ENCODE data around the gene ARID3C. TPM values are rescaled to one million over a fixed set of nuclear protein-coding genes. Genes with fewer than 3 reads are reported as not detected.

Gene ARID3C
- total RNA-seq, 4 donors from 2014 or later = not detected

DNA sequence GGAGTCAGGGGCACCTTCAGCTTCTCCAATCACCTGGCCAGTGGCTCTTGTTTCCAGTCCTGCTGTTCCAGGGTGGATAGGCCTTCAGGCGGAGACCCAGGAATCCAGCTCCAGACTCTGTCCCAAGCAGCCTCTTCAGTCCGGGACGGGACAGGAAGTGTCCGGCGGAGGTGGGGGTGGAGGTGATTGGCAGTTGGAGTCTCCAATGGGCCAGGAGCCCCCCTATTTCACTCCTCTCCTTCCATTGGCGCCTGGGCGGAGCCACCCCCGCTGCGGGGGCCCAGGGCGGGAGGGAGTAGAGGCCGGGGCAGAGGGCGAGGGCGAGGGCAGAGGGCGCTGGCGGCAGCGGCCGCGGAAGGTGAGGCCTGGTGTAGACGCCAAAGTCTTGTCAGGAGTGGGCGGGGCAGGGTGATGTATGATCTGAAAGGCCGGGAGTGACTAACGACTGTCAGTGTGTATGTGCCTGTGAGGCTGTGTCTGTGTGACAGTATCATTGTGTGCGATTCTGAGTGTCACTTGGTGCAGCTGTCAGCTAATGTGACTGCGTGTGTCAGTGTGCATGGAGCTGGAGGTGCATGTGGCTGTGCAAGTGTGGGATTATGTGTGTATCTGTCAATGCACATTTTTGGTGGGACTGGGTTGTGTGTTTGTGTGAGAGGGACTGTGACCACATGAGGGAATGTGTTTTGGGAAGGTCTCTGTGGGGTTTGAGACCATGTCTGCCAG is 23.2 kb upstream of the ARID3C start, which contains the start of gene IL11RA:
IL11RA (plus strand) TSS at position 310 of the 726 bp plus-strand sequence. CDS start 3,033 bp downstream, outside the sequence.
- TF ChIP-seq, protein P1, sequence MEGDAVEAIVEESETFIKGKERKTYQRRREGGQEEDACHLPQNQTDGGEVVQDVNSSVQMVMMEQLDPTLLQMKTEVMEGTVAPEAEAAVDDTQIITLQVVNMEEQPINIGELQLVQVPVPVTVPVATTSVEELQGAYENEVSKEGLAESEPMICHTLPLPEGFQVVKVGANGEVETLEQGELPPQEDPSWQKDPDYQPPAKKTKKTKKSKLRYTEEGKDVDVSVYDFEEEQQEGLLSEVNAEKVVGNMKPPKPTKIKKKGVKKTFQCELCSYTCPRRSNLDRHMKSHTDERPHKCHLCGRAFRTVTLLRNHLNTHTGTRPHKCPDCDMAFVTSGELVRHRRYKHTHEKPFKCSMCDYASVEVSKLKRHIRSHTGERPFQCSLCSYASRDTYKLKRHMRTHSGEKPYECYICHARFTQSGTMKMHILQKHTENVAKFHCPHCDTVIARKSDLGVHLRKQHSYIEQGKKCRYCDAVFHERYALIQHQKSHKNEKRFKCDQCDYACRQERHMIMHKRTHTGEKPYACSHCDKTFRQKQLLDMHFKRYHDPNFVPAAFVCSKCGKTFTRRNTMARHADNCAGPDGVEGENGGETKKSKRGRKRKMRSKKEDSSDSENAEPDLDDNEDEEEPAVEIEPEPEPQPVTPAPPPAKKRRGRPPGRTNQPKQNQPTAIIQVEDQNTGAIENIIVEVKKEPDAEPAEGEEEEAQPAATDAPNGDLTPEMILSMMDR (IDR thresholded peaks at IDR 0.05; ENCODE audit: low read depth) = no peak

DNA sequence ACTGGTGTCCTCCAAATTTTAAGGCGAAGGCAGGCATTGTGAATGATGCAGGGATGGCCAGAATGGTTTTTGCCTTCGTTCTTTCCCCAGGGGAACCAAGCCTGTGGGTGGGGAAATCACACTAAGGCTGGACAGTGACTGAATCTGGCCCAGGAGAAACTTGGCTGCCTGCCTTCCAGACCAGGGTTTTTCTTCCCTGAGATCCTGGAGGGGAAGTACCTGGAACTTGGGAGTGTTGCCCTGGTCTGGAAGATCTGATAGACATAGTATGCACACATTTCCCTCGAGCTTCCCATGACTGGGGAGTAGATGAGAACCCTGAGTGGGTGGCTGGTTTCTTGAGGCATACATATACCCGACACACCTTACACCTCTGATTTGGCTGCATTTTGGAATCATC is 22.5 kb upstream of the ARID3C start:
- TF ChIP-seq, protein P1 (IDR thresholded peaks at IDR 0.05; ENCODE audit: low read depth) = no peak

DNA sequence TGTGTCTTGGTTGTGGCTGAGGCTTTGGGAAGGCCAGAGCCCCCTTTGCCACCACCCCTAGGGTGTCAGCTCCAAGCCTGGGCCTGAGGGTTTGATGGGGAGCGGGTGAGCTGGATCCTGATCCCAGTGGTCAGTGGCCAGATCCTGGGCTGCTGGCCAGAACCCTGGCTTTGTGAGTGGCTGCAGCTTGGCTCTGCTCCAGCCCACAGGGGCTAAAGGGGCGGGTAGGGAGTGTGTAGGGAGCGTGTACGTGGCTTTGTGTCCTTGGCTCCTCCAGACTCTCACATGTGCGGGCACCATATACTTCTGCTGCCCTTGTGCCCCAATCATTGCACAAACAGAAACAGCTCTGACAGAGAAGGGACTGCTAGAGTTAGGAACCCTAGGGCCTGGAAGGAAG is 21.9 kb upstream of the ARID3C start:
- TF ChIP-seq, protein P1 (IDR thresholded peaks at IDR 0.05; ENCODE audit: low read depth) = no peak

DNA sequence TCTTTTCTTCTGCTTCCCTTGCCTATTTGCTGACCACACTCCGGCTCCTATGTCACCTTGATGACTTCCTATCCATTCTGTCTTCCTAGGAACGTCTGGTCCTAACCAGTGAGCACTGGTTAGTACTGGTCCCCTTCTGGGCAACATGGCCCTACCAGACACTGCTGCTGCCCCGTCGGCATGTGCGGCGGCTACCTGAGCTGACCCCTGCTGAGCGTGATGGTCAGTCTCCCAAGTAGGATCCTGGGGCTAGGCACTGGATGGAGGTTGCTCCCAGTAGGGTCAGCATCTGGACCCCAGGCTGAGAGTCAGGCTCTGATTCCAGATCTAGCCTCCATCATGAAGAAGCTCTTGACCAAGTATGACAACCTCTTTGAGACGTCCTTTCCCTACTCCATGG is 19.8 kb upstream of the ARID3C start:
- TF ChIP-seq, protein P1 (IDR thresholded peaks at IDR 0.05; ENCODE audit: low read depth) = no peak

DNA sequence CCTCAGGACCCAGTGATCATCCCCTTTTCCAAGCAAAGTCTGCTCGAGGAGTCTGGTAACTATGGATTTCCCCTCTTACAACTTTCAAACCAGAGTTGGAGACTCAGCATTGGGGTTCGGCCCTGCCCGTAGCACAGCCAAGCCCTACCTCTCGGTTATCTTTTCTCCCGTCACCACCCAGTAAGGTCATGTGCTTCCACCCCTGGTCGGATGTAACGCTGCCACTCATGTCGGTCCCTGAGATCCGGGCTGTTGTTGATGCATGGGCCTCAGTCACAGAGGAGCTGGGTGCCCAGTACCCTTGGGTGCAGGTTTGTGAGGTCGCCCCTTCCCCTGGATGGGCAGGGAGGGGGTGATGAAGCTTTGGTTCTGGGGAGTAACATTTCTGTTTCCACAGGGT is 18.8 kb upstream of the ARID3C start:
- TF ChIP-seq, protein P1 (IDR thresholded peaks at IDR 0.05; ENCODE audit: low read depth) = no peak

DNA sequence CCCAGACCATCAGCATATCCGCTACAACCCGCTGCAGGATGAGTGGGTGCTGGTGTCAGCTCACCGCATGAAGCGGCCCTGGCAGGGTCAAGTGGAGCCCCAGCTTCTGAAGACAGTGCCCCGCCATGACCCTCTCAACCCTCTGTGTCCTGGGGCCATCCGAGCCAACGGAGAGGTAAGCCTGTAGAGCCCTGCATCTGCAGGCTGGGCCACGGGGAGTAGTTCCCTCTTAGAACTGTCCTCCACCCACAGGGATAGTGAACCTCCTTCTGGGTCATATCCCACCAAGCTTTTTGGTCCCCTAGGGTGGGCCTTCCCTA is 18.2 kb upstream of the ARID3C start:
- TF ChIP-seq, protein P1 (IDR thresholded peaks at IDR 0.05; ENCODE audit: low read depth) = no peak

DNA sequence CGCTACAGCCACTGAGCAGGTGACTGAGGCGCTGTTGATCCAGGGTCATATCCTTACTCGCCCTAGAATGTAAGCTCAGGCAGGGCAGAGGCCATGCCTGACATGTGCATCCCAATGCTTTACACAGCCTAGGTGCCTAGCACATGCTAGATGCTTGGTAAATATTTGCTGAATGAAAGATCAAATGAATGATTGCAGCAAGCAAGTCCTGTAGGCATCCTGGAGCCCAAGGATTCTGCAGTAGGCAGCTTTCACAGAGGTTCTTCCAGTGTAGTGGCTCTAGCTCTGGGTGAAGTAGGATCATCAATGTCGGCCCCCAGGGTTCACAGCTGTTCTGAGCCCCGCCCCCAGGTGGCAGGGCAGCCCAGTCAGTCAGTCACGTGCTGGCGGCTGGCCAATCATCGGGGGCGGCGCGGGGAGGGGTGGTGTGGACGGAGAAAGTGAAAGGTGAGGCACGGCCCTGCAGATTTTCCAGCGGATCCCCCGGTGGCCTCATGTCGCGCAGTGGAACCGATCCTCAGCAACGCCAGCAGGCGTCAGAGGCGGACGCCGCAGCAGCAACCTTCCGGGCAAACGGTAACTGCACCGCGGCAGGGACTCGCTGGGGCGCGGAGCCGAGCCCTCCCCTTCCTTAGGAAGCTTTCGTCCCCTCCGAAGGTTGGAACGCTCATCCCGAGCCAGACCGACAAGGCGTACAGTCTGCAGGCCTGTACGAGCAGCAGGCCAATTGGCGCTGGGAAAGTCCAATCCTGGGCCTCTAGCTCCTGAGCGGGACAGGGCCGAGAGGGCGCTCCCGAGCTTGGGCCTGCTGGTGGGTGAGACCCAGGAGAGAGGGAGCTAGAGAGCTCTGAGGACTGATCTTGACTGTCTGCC is 17.6 kb upstream of the ARID3C start, which contains the start of gene GALT:
GALT (plus strand) TSS at position 465 of the 873 bp plus-strand sequence; CDS start at position 495, 30 bp downstream.
- TF ChIP-seq, protein P1 (IDR thresholded peaks at IDR 0.05; ENCODE audit: low read depth) = no peak
